CD4-positive, alpha-beta T cell treated with Interleukin-12 subunit alpha and Interleukin-12 subunit beta, for 1 hour (primary cell): Measurements from ENCODE around the gene MPHOSPH8.

ENCODE experiments used
- DNase-seq: peaks from one replicate; pipeline ENCODE4 v3.0.0-alpha.2; 2020

The MPHOSPH8 gene, protein sequence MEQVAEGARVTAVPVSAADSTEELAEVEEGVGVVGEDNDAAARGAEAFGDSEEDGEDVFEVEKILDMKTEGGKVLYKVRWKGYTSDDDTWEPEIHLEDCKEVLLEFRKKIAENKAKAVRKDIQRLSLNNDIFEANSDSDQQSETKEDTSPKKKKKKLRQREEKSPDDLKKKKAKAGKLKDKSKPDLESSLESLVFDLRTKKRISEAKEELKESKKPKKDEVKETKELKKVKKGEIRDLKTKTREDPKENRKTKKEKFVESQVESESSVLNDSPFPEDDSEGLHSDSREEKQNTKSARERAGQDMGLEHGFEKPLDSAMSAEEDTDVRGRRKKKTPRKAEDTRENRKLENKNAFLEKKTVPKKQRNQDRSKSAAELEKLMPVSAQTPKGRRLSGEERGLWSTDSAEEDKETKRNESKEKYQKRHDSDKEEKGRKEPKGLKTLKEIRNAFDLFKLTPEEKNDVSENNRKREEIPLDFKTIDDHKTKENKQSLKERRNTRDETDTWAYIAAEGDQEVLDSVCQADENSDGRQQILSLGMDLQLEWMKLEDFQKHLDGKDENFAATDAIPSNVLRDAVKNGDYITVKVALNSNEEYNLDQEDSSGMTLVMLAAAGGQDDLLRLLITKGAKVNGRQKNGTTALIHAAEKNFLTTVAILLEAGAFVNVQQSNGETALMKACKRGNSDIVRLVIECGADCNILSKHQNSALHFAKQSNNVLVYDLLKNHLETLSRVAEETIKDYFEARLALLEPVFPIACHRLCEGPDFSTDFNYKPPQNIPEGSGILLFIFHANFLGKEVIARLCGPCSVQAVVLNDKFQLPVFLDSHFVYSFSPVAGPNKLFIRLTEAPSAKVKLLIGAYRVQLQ

DNA sequence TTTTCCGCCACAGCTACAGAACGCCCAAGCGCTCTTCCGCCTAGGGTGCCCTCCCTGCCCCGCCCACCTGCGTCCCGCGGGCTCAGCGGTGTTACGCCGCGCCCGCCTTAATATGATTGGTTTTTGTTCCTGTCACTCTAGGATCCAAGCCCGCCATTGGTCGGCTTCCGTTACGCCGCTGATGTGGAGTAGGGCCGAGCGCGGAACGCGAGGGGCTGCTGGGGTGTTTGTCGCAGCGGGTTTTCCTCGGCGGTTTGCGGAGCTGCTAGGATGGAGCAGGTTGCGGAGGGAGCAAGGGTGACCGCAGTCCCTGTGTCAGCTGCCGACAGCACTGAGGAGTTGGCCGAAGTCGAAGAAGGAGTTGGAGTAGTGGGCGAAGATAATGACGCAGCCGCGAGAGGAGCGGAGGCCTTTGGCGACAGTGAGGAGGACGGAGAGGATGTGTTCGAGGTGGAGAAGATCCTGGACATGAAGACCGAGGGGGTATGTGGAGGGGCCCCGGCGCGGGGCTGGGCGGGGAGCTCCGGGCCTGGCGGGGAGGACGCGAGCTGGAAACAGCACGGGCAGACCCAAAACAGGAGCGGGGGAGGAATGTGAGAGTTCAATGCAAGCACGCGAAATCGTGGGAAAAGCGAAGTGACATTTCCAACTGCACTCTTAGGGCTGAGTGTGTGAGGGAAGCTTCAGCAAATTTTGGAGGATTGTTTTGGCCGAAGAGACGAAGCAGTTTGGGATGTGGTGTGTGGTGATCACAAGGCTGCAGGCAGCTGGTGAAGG, at the start of gene MPHOSPH8:
TSS of gene MPHOSPH8 (plus strand) at position 181 of the 777 bp plus-strand sequence. CDS start at position 271, 90 bp downstream.
- DNase-seq = peak; percentile 97

DNA sequence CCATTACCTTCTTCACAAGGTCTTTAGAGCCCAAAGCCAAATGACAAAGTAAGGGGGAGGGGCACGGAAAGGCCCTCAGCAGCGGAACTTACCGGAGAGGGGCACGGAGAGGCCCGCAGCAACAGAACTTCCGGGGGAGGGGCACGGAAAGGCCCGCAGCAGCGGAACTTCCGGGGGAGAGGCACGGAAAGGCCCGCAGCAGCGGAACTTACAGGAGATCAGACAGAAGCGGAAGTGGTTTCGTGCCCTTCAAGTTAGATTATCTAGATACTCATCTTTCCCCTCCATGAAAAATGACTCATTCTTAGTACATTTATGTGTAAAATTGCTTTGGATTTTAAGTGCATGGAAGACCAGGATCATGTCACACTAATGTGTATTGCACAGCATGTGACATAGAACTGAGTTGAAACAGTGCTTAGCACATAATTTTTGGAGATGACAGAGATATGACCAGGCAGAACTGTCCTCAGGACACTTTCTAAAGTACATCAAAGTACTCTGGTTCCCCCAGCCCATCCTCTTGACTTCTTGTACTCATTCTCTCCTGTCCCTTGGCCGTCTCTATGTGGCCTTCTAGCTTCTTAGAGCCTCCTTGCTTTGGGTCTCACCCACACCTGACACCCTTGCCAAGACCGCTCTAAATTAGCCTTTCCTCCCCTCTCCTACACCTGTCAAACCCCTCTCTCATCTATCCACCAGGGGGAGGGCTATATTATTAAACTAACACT, 46.4 kb upstream of the MPHOSPH8 start:
- DNase-seq = peak; percentile 79

DNA sequence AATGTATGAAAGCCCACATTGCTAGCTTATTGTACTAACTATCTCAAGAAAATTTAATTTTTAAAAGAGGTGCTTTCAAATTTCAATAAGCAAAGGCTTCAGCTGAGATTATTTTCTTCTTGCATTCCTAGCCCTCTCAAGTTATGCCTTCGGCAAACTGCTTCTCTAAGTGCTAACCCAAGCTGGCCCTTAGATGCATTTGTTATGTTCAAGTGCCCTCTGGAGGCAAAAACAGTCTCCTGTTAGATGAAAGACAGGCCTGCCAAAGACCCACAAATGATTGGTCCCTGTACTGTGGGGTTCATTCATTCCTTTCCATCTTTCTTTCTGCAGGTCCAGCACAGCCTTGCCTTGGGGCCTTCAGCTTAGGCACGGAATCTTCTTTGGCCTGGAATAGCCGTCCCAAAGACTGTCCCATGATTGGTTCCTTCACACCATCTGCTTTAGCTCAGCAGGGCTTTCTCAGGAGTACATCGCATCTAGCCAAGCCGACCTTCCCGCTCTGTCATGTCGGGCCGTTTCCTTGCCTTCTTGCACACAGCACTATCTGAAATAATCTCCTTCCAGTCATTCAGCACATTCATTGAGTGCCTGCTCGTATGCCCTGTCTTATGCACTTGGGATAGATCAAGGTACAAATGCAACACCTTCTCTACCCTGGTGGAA, 45.7 kb upstream of the MPHOSPH8 start:
- peak; percentile 57 for DNase-seq

DNA sequence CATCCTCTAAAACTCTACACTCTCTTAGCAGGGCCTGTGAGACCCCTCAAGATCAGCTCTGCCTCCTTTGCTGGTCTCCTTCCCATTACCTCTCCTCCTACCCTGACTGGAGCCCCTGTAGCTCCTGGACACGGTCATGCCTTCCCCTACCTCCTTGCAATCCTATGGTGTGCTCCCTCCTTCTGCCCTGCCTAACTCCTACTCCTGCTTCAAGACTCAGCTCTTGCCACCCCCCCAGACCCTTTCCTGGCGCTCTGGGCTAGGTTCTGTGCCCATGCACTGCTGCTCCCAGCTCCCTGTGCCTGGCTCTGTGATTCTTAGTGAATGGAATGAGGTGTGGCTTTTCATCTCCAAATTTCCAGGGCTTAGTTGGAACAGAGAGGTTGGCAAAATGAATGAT, 44.1 kb upstream of the MPHOSPH8 start:
- no peak for DNase-seq

DNA sequence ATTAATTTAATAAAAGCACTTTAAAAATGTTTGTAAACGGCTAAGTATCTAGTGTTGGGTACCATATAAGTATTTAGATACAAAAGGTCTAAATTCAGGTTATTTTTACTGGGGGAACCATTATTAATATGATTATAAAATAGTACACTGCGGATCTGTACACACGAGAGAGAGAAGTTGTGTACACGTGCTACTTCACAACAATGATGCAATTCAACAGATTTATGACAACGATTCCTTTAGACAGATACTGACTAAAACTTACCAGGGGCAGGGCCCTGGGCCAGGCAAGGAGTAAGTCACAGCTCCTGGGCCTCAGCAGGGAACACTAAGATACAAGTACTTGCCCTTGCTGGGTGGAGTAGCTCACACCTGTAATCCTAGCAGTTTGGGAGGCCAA, 43.0 kb upstream of the MPHOSPH8 start:
- DNase-seq = no peak

DNA sequence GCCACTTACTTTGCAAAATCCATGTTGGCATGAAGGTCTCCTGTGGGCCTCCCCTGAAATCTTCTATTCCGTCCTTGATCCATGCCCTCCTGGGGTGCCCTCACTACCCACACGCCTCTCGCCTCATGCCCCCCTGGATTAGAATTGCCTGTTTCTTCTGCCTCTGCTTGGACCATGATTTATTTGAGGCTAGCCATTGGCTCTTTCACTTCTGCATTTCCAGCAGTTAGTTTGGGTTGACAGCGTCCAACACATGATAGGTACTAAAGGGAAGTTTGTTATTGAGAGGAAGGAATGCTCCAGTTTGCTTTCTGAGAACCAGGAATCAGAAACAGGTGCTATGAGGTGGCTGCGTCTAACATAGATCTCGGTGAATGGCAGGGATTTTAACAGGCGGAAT, 41.6 kb upstream of the MPHOSPH8 start:
- DNase-seq = no peak

DNA sequence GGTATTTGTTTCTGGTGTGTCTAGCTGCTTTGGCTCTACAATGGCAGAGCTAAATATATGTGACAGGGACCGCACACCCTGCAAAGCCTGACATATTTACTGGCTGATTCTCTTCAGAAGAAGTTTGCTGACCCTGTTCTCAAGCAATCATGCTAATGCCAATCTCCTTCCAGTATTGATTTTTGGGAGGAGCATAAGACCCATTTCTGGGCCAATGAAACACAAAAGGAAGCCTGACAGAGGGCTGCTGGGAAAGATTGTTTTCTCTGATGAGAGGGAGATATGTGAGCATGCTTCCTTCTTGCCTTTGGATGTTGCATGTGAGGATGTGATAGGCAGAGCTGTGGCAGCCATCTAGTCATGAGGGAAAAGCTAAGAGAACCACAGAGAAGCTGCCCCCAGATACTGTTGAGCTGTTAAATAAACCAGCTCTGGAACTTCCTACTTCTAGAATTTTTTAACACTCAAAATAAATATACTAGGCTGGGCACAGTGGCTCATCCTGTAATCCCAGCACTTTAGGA, 40.7 kb upstream of the MPHOSPH8 start:
- DNase-seq = no peak

DNA sequence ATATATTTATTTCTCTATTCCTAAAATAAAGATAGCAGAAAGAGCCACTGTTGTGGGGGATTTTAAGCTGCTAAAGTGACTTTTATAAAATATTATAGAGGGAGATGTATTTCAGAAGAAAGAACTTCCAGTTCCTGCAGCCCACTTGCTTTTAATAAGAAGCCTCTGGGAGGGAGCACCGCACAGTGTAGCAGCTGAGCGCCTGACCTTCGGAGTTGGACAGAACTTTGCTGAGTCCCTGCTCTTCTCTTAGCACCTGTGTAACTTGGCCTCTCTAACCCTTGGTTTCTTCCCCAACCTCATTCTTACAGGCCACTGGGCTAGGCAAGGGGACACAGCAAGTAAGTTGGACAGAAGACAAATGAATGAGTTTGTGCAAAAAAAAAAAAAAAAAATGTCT, 37.4 kb upstream of the MPHOSPH8 start:
- no peak for DNase-seq

DNA sequence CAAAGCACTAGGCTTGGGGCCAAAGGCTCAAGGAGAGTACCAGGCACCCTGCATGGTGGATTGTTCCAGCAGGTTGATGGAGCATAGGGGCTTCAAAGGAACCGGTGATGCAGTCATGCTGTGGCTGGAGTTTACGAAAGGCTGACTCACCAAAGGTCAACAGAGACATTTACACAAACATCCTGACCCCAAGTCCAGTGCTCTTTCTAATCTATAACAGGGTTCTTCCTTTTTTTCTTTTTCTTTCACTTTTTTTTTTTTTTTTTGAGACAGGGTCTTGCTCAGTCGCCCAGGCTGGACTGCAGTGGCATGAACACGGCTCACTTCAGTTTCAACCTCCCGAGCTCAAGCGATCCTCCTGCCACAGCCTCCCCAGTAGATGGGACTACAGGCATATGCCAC, 36.5 kb upstream of the MPHOSPH8 start:
- DNase-seq = no peak

DNA sequence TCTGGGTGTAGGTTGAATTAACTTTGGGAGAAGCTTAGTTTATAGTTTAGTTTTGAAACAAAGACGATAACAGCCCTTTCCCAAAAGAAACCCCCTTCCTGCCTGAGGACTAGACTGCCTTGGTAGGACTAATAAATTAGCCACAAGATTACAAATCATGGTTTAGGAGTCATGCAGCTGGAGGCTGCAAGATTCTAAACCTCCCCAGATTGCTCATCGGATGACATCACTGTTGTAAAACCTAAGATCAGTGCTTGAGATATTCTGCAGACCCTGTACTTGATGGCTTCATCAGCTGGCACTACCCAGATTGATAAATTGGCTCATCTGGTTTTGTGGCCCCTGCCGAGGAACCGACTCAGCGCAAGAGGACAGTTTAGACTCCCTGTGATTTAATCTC, 35.9 kb upstream of the MPHOSPH8 start:
- no peak for DNase-seq

DNA sequence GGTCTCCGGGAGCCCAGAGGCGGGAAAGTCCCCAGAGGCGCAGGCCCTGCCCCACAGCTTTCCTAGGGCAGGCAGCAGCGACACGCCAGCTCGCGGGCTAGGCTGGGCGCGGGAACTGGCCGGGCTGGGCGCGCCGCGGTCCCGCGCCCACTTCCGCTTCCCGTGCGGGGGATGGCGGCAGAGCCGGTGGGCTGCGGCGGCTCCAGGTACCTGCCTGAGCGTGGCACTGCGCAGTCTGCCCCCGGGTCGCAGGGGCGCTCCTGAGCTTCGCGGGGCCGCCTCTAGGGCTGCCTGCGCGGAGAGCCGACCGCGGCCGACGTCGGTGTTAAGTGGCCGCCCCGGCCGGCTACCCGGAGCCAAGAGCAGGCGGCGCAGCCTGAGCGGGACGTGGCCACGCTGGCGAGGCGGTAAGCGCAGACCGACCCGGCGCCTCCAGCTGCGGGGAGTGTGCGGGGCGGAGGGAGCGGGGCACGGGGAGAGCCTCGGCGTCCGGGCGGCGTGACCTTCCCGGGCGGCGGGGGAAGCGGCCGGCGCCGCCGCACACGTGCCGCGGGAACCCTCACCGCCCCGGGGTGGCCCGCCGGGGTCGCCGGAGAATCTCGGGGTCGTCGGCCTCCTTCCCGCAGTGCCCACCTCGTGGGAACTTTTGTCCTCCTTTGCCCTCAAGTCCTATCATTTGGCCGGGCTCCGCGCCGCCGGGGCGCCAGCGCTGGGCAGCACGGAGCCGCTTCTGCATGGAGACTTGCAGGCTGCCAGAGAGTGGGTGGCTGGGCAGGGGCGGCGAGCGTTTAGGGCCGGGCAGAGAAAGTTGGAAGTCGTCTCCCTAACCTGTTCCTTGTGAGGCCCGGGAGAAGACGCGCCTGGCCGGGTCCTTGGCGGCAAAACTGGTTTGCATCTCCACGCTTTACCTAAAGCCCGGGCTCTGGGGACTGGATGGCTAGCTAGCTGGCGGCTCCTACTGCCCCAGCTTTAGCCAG, 31.4 kb upstream of the MPHOSPH8 start:
- peak; percentile 33 for DNase-seq

DNA sequence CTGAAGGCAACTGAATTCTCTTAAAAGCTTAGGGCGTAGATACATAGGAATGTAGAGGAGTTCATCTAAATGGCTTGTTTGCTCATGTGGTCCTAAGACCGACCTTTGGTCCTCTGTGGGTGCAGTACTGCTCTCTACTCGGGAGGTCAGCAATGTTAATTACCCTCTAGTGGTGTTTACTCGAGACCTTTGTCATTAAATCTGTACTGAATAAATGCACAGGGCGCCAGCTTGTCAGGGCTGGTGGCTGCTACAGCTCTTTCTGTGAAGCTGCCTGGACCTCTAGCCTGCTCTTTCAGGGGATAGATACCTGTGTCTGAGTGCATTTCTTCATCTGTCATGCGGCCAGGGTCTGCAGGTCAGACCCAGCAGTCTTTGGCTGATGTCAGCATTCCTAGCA, 29.2 kb upstream of the MPHOSPH8 start:
- DNase-seq = no peak

DNA sequence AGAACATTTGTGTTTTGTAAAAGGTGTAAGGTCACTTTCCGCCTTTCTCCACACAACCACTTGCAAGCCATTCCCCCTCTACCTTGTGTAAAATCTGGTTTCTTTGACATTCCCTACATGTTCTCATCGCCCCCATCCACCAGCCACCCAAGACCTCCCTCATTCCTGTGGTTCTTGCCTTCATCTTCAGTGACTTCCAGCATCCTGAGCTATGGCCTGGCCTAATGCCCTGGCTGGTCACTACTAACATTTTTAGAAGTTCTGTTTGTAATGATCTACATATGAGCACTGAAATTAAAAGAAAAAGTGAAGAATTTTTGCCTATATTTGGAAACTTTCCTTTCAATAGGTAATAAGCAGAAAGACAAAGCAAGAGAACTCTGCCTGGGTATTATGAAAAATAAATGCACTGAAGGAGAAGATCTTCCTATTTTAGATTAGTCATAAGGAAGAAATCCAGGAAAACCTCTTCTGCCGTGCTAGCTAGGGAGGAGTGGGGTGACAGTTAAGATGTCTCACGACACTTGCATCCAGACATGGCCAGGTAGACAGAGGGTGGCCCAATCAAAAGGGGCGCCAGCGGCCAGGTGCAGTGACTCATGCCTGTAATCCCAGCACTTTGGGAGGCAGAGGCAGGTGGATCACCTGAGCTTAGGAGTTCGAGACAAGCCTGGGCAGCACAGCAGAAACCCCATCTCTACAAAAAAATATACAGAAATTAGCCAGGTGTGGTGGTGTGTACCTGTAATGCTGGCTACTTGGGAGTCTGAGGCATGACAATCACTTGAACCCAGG, 28.1 kb upstream of the MPHOSPH8 start:
- no peak for DNase-seq

DNA sequence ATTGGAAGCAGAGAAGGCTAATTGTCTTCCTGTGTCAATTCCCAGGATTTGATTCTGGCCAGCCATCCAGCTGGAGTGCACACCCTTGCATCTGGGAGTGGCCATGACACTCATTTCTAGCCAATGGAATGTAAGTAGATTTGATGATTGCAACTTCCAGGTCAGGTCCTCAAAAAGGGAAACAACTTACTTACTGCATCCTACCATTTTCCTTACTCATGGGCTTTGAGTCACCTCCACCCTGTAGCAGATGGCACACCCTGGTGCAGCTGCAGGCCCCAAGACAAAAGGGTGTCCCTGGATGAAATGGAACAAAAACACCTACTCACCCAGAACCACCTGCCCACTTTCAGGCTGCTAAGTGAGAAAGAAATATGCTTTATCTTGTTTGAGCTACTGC, 27.3 kb upstream of the MPHOSPH8 start:
- no peak for DNase-seq

DNA sequence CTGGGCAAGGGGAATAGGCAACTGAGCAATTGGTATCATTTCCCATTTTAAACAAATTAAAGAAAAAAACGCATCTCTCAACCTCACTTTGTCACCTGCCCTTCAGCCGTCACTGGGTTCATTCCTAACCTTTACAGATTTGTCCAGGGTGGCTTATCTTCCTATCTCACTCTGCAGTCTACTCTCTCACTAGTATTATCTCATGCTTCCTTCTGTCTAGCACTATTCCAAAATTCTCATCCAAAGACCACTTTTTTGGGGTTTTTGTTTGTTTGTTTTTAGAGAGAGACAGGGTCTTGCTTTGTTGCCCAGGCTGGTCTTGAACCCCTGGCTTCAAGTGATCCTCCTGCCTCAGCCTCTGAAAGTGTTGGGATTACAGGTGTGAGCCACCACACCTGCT, 26.7 kb upstream of the MPHOSPH8 start:
- no peak for DNase-seq

DNA sequence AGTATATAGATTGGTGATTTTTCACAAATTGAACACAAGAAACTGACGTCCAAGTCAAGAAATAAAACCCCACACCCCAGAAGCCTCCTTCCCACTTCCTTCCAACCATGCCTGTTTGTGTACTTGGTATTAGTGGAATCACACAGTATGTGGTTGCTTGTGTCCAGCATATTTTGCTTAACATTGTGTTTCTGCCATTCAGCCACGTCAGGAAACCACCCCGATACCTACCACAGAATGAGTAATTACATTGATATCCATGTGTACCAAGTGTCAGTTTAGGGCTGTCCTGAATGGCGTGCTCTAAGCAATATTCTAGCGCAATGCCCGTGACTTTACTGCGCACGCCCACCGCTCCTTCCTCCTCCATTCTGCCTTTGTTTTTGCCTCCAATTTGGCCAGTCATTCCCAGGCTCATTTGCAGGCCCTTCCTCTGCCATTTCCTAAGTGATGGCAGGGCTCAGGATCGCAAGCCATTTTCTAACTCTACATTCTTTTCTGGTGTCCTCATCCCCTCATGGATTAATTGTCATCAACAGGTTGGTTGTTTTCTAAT, 25.9 kb upstream of the MPHOSPH8 start:
- DNase-seq = no peak

DNA sequence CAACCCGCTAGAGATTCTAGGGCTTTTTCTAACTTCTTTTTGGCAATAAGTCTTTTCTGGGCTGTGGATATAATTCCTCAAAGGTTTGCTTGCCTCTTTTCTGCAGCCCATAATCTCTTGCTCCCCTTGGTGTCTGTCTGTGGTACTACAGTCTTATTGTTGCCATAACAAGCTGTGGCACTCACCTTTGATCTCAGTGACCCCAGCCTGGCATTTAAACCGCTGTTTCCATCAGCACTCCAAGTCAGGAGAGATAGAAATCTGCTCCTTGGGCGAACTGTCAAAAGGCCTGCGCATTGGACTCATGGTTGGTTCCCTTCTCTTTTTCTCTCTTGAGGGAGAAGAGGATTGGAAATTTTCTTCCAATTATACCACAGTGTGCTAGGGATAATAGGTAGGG, 14.5 kb upstream of the MPHOSPH8 start:
- peak; percentile 24 for DNase-seq

DNA sequence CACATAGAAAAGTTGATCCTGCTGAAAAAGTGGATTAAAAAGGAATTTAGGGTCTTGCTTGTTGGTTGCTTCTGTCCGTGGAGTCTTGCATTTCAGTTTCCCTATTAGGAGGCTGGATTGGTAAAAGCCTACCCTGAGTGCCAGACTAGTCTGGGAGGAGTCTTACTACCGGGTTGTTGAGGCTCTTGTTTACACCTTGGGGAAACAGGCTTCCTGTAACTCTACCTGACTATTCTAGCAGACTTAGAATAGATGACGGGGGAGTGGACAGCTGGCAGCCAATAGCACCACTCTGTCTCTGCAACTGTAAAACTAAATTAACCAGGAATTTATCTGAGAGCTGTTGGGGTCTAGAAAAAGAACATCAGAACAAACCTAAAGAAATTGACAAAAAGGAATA, 11.3 kb upstream of the MPHOSPH8 start:
- DNase-seq = no peak

DNA sequence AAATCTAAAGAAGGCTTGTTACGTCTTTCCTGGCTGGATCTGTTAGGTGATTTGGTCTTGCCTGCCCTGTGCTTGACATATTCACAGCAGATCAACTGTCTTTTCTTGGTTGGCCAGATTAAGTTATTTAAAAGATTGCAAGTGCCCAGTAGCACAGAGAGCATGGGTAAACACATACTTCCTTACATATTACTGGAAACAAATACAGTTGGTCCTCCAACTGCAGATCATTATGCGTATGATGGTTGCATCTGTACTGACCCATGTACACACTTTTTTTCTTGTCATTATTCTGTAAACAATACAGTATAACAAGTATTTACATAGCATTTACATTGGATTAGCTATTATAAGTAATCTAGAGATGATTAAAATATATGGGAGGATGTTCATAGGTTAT, 9.2 kb upstream of the MPHOSPH8 start:
- DNase-seq = no peak
